Retinal pigment epithelial cell (primary cell): ENCODE data around the gene ICAM2.

Experiments
- DNase-seq: peaks from one replicate; pipeline ENCODE4 v3.0.0-alpha.2; 2010; ENCODE audit warnings: low read depth
- H3K4me3 ChIP-seq: 2 replicates; pipeline ENCODE4 v1.5.1; 2011; ENCODE audit warnings: mild to moderate bottlenecking, low read length, control low read depth, moderate library complexity
- CTCF ChIP-seq: conservative IDR thresholded peaks from 2 replicates; pipeline ENCODE4 v1.5.1; 2011; ENCODE audit warnings: low read depth, low read length, control low read depth, inconsistent platforms

ICAM2 gene

GRCh38 chr17:63972796-63973195 is 47.6 kb downstream of the ICAM2 start, which contains the start of gene SCN4A:
Gene SCN4A (minus strand): TSS chr17:63972918. CDS start chr17:63972841, 77 bp downstream.
- no peak for TF ChIP-seq CTCF
- no peak for DNase-seq
- no peak within 1 kb of the TSS for H3K4me3 ChIP-seq

GRCh38 chr17:63969278-63969677 is 51.2 kb downstream of the ICAM2 start:
- TF ChIP-seq CTCF, result no peak
- no peak overlapping the region for H3K4me3 ChIP-seq
- DNase-seq, result no peak

- DNase-seq, result no peak
- no peak for TF ChIP-seq CTCF
- H3K4me3 ChIP-seq, result no peak overlapping the region
Observed at GRCh38 chr17:63967953-63968352, 52.5 kb downstream of the ICAM2 start.

- H3K4me3 ChIP-seq, result no peak overlapping the region
Observed at GRCh38 chr17:63966646-63967264, 53.7 kb downstream of the ICAM2 start.

GRCh38 chr17:63963123-63963522 is 57.3 kb downstream of the ICAM2 start:
- H3K4me3 ChIP-seq, result no peak overlapping the region
- no peak for DNase-seq
- TF ChIP-seq CTCF, result no peak

More at GRCh38 chr17:63966646-63967264, 53.7 kb downstream of the ICAM2 start:
- no peak for DNase-seq
- TF ChIP-seq CTCF, result no peak

GRCh38 chr17:63962298-63962744 is 58.1 kb downstream of the ICAM2 start:
- TF ChIP-seq CTCF, result no peak
- no peak for DNase-seq
- no peak overlapping the region for H3K4me3 ChIP-seq

GRCh38 chr17:63961355-63962212 is 58.8 kb downstream of the ICAM2 start:
- H3K4me3 ChIP-seq, result peak overlapping the region; percentile 20
- no peak for TF ChIP-seq CTCF

More at GRCh38 chr17:63961355-63962212, 58.8 kb downstream of the ICAM2 start:
- no peak for DNase-seq
